Stomach (tissue), 9 donors: ENCODE results near the gene CD300LF. TPM values are rescaled to one million over a fixed set of nuclear protein-coding genes. Genes with fewer than 3 reads are reported as not detected.
A peak's percentile ranks its signal among the peaks of the same experiment; 100 is the strongest.

ENCODE experiments used
- DNase-seq, 2 donors: peaks; one replicate each; pipeline versions ENCODE4 v3.0.0 to v3.0.0-alpha.2; 2013 to 2019
- H3K27ac ChIP-seq, 5 donors: fragments of 200-600 bp in 4 of 5; sonication (generic) in 4 of 5; one replicate each; pipeline ENCODE4 v1.5.1; 2013 to 2019; ENCODE audit warnings: mild to moderate bottlenecking in 1 of 5, moderate library complexity in 1 of 5
- H3K27me3 ChIP-seq, 3 donors: fragments of 200-600 bp; sonication (generic); one replicate each; pipeline ENCODE4 v1.5.1; 2017 to 2019; ENCODE audit warnings: mixed run types in 1 of 3
- H3K36me3 ChIP-seq, 4 donors: fragments of 200-600 bp; sonication (generic); 1 replicate in 3 of 4; 2 replicates in 1 of 4; pipeline ENCODE4 v1.5.1; 2016 to 2019
- H3K4me1 ChIP-seq, 4 donors: fragments of 200-600 bp; sonication (generic); one replicate each; pipeline ENCODE4 v1.5.1; 2016 to 2019
- H3K4me3 ChIP-seq, 4 donors: fragments of 200-600 bp; sonication (generic) in 3 of 4; one replicate each; pipeline ENCODE4 v1.5.1; 2016 to 2019; ENCODE audit warnings: mild to moderate bottlenecking in 1 of 4
- H3K9me3 ChIP-seq, 4 donors: fragments of 200-600 bp; sonication (generic); one replicate each; pipeline ENCODE4 v1.5.1; 2016 to 2019
- EP300 ChIP-seq: sonication (generic); formaldehyde crosslinking; IDR thresholded peaks from one replicate; pipeline ENCODE4 v1.6.1; 2017; ENCODE audit warnings: antibody characterized with exemption
- POLR2A ChIP-seq, 4 donors: fragments of 450-650 bp; IDR thresholded peaks; one replicate each; pipeline ENCODE4 v1.6.1; 2016; ENCODE audit warnings: antibody characterized with exemption in 4 of 4, control low read depth in 2 of 4, mild to moderate bottlenecking in 1 of 4, moderate library complexity in 1 of 4
- POLR2AphosphoS5 ChIP-seq, 3 donors: sonication (generic); formaldehyde crosslinking; IDR thresholded peaks; one replicate each; pipeline ENCODE4 v1.6.1; 2016; ENCODE audit warnings: antibody characterized with exemption in 3 of 3
- WGBS, 5 donors: extraction: QIAGEN DNeasy Blood & Tissue Kit in 3 of 5; methylation state at CpG; one replicate each; pipeline versions ENCODE4 v1.1.5 to v1.1.7; 2013 to 2018; 5-methylcytosine and 5-hydroxymethylcytosine counted together
- intact Hi-C: fragments of 100-400 bp; cut with DNase I; formaldehyde crosslinking; loops from one replicate; pipeline ENCODE4 v1.15.1; 2023; ENCODE audit warnings: low total_unique reads
- polyA plus RNA-seq, 3 donors: library from polyadenylated mRNA; stranded (reverse); fragments of 200-250 nt; gene quantifications; one replicate each; pipeline ENCODE4 v1.2.3, GENCODE V29; 2013
- total RNA-seq, 5 donors: library from RNA; depleted of rRNA; stranded (reverse); fragments of >200 nt; gene quantifications; one replicate each; pipeline versions ENCODE4 v1.1.0 to v1.2.3, GENCODE V29; 2014 to 2016
- TF ChIP-seq, protein P1 (sequence below), 7 experiments: fragments of 450-650 bp in 4 of 7; fragments of 200-600 bp in 3 of 7; sonication (generic) in 3 of 7; IDR thresholded peaks; one replicate each; pipeline ENCODE4 v1.5.1; 2016 to 2019; ENCODE audit warnings: antibody characterized with exemption in 7 of 7, control low read depth in 2 of 7, mild to moderate bottlenecking in 1 of 7
- donor health status: healthy with polysubstance abuse.
- donor health status: Bipolar disorder and iron deficiency.
- donor health status: healthy.

The CD300LF gene
- total and polyA plus RNA-seq, 8 donors: 0.75 to 3.9 (median 0.95) TPM; not detected in 5

DNA sequence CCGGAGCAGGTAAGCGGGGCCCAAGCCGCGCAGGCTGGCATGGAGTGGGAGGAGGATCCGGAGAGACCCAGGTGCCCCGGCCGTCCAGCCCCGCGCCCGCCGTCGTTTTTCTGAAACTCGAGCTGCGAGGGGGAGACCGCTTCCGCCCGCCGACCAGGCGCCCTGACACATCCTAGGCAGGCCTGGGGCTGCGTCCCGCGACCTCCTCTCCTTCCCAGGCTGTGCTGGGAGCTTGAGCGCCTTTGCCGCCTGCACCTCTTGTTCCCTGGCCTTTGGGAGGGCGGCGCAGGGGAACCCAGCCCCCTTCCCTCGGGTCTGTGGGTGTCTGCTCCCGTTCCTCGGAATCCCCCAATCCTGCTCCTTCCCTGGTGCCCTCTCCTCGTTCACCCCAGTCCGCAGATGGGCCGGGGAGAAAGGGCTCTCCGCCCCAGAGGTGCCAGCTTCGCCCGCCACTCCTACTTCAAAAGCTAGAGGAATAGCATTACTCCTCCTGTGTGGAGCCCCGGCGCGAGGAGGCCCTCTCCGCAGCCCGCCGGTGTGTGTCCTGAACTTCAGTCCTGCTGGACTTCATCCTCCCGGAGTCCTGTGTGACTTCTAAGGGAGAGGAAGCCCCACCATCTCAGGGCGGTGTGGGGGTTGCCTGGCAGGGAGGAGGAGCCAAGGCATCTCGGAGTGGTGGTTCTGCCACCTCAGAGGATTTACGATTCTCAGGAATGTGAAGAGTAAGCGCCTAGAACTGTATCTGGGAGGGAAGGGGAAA is 36.7 kb upstream of the CD300LF start:
- WGBS, 5 donors: 0 to 5% (median 1%) methylated on average over 28 to 46 of the region's 46 CpGs
- Histone ChIP-seq H3K9me3 (no peaks in the 10 kb centered on the region), H3K4me1 (peaks cover 30 to 82% (median 77%) of the 10 kb centered on the region in 4 donors), H3K27me3 (no peaks in the 10 kb centered on the region), H3K36me3 (no peaks in the 10 kb centered on the region), H3K27ac (peak overlapping the region; percentile 87 to 95 (median 92)), H3K4me3 (peak overlapping the region; percentile 84 to 93 (median 87))
- peak in 1 of 2 donors; percentile 66 for DNase-seq
- intact Hi-C loops: no loop called here
- TF ChIP-seq EP300 (no peak), POLR2A (IDR thresholded peaks at IDR 0.05) (no peak), POLR2AphosphoS5 (IDR thresholded peaks at IDR 0.05) (no peak)
- TF ChIP-seq, protein P1, sequence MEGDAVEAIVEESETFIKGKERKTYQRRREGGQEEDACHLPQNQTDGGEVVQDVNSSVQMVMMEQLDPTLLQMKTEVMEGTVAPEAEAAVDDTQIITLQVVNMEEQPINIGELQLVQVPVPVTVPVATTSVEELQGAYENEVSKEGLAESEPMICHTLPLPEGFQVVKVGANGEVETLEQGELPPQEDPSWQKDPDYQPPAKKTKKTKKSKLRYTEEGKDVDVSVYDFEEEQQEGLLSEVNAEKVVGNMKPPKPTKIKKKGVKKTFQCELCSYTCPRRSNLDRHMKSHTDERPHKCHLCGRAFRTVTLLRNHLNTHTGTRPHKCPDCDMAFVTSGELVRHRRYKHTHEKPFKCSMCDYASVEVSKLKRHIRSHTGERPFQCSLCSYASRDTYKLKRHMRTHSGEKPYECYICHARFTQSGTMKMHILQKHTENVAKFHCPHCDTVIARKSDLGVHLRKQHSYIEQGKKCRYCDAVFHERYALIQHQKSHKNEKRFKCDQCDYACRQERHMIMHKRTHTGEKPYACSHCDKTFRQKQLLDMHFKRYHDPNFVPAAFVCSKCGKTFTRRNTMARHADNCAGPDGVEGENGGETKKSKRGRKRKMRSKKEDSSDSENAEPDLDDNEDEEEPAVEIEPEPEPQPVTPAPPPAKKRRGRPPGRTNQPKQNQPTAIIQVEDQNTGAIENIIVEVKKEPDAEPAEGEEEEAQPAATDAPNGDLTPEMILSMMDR (IDR thresholded peaks at IDR 0.05): no peak

DNA sequence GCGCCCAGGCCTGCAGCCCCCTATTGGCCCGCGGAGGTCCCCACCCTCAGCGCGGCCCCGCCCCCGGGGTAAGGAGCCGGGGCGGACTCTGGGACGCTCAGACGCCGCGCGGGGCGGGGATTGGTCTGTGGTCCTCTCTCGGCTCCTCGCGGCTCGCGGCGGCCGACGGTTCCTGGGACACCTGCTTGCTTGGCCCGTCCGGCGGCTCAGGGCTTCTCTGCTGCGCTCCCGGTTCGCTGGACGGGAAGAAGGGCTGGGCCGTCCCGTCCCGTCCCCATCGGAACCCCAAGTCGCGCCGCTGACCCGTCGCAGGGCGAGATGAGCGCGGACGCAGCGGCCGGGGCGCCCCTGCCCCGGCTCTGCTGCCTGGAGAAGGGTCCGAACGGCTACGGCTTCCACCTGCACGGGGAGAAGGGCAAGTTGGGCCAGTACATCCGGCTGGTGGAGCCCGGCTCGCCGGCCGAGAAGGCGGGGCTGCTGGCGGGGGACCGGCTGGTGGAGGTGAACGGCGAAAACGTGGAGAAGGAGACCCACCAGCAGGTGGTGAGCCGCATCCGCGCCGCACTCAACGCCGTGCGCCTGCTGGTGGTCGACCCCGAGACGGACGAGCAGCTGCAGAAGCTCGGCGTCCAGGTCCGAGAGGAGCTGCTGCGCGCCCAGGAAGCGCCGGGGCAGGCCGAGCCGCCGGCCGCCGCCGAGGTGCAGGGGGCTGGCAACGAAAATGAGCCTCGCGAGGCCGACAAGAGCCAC is 36.0 kb upstream of the CD300LF start, which contains the start of gene NHERF1:
NHERF1 (plus strand) TSS at position 100 of the 750 bp plus-strand sequence; CDS start at position 319, 219 bp downstream.
- intact Hi-C loops: no loop called here
- TF ChIP-seq, protein P1 (IDR thresholded peaks at IDR 0.05): peak in 2 of 7 experiments; percentile 5 to 23
- TF ChIP-seq POLR2A (IDR thresholded peaks at IDR 0.05) (peak in 2 of 4 donors; percentile 38 to 95), EP300 (no peak), POLR2AphosphoS5 (IDR thresholded peaks at IDR 0.05) (peak; percentile 82 to 99 (median 98))
- Histone ChIP-seq H3K27me3 (no peaks in the 10 kb centered on the region), H3K9me3 (no peaks in the 10 kb centered on the region), H3K36me3 (no peaks in the 10 kb centered on the region), H3K27ac (peak within 1 kb of the TSS; percentile 87 to 95 (median 92)), H3K4me1 (peaks cover 32 to 85% (median 80%) of the 10 kb centered on the region in 4 donors), H3K4me3 (peak within 1 kb of the TSS; percentile 84 to 93 (median 87))
- WGBS, 5 donors: 0 to 1% (median 0%) methylated on average over 31 to 90 of the region's 90 CpGs
- DNase-seq: peak; percentile 97

DNA sequence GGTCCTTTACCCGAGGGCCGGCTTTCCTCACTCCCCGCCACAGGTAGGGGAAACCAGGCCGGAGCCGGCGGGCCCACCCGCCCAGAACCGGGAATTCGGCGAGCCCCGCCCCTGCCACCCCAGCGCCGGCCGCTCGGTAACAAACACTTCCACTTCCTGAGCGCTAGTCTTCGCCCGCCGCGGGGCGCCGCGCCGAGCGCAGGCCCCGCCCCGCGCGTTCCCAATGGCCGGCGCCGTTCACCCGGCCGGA is 35.5 kb upstream of the CD300LF start:
- Histone ChIP-seq H3K27me3 (no peaks in the 10 kb centered on the region), H3K4me3 (peak overlapping the region; percentile 84 to 93 (median 87)), H3K9me3 (no peaks in the 10 kb centered on the region), H3K27ac (peak overlapping the region; percentile 87 to 94 (median 91)), H3K36me3 (no peaks in the 10 kb centered on the region), H3K4me1 (peaks cover 32 to 85% (median 79%) of the 10 kb centered on the region in 4 donors)
- intact Hi-C loops: no loop called here
- TF ChIP-seq POLR2A (IDR thresholded peaks at IDR 0.05): no peak
- TF ChIP-seq, protein P1 (IDR thresholded peaks at IDR 0.05): peak in 2 of 7 experiments; percentile 11 to 29
- WGBS, 5 donors: 0 to 1% (median 0%) methylated on average over 5 to 34 of the region's 34 CpGs
- no peak for DNase-seq

DNA sequence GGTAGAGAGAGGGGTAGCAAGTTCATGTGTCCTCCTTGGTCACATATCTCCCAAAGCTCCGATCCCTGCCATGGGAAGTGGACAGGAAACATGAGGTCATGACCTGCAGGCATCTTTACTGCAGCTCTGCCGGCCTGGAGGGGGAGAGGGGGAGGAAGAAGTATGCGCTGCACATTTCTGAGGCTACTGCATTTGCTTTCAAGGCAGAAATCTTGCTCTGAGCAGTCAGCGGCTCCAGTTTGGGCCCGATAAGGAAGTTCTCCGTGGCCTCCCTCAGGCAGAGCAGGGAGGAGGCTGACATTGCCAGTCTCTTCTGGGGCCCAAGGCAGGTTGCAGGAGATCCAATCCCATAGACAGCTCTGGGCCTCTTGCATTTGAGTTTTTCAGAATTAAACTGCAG is 34.2 kb upstream of the CD300LF start:
- intact Hi-C loops: no loop called here
- no peaks in the 10 kb centered on the region for H3K36me3 ChIP-seq
- no peaks in the 10 kb centered on the region for H3K9me3 ChIP-seq
- 32 to 43% (median 39%) methylated on average over 6 of the region's 6 CpGs for WGBS, 5 donors
- H3K27ac ChIP-seq: peak overlapping the region in 4 of 5 donors; percentile 87 to 94 (median 92)
- peak in 1 of 2 donors; percentile 46 for DNase-seq
- peaks cover 32 to 85% (median 78%) of the 10 kb centered on the region in 4 donors for H3K4me1 ChIP-seq
- peaks cover 0 to 3% (median 0%) of the 10 kb centered on the region in 3 donors for H3K27me3 ChIP-seq
- no peak overlapping the region for H3K4me3 ChIP-seq
- TF ChIP-seq, protein P1 (IDR thresholded peaks at IDR 0.05): no peak
- TF ChIP-seq EP300: no peak
- no peak for TF ChIP-seq POLR2AphosphoS5 (IDR thresholded peaks at IDR 0.05)
